ENCODE results near the gene NOP14.

DNA sequence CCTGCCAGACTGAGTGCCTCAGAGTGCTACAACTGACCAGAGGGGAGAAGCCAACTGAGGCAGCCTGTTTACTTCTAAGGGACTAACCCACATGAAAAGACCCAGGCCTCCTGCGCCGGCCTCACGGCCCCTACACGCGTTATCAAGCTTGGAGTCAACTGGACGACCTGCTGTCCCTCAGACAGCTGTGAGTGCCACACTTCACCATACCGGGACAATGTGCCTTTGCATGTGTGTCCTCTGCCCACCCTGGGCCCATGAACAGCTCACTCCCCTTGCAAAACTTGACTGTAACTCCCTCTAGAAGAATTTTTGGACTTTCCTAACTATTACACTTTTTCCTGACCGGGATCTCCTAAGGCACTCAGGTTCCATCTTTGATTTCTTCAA is 1.8 kb downstream of the NOP14 start:
- no peak for TF ChIP-seq POLR2AphosphoS5 (IDR thresholded peaks at IDR 0.05)
- no peak for TF ChIP-seq POLR2A (IDR thresholded peaks at IDR 0.05)
- TF ChIP-seq, protein P1, sequence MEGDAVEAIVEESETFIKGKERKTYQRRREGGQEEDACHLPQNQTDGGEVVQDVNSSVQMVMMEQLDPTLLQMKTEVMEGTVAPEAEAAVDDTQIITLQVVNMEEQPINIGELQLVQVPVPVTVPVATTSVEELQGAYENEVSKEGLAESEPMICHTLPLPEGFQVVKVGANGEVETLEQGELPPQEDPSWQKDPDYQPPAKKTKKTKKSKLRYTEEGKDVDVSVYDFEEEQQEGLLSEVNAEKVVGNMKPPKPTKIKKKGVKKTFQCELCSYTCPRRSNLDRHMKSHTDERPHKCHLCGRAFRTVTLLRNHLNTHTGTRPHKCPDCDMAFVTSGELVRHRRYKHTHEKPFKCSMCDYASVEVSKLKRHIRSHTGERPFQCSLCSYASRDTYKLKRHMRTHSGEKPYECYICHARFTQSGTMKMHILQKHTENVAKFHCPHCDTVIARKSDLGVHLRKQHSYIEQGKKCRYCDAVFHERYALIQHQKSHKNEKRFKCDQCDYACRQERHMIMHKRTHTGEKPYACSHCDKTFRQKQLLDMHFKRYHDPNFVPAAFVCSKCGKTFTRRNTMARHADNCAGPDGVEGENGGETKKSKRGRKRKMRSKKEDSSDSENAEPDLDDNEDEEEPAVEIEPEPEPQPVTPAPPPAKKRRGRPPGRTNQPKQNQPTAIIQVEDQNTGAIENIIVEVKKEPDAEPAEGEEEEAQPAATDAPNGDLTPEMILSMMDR (IDR thresholded peaks at IDR 0.05), result no peak

All from transverse colon (tissue), 4 donors.